ENCODE measurements around the gene GRIN3B.
A peak's percentile ranks its signal among the peaks of the same experiment; 100 is the strongest.
"Not testable (repeated sequence)": the region's sequence is repeated elsewhere in the genome, so short reads cannot be mapped to it uniquely, and the experiment has no call there.

Gene GRIN3B

DNA sequence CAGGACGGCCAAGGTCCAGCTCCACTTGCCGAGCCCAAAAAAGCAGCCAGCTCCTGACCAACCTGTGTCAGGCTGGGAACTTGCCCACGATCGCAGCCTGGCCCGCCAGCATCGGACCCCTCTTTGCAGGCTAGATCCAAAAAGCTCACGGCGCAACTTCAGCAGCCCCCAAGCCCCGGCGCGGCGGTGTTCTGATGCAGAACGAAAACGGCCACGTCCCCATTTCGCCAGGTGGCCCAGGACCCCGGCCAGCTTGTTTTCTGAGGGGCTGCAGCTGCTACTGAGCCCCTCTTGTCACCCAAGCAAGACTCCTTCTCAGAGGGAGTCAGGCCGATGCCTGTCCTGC lies 19.4 kb downstream of the GRIN3B start:
- DNase-seq (ENCODE audit: low read depth in 2 of 2): no peak

DNA sequence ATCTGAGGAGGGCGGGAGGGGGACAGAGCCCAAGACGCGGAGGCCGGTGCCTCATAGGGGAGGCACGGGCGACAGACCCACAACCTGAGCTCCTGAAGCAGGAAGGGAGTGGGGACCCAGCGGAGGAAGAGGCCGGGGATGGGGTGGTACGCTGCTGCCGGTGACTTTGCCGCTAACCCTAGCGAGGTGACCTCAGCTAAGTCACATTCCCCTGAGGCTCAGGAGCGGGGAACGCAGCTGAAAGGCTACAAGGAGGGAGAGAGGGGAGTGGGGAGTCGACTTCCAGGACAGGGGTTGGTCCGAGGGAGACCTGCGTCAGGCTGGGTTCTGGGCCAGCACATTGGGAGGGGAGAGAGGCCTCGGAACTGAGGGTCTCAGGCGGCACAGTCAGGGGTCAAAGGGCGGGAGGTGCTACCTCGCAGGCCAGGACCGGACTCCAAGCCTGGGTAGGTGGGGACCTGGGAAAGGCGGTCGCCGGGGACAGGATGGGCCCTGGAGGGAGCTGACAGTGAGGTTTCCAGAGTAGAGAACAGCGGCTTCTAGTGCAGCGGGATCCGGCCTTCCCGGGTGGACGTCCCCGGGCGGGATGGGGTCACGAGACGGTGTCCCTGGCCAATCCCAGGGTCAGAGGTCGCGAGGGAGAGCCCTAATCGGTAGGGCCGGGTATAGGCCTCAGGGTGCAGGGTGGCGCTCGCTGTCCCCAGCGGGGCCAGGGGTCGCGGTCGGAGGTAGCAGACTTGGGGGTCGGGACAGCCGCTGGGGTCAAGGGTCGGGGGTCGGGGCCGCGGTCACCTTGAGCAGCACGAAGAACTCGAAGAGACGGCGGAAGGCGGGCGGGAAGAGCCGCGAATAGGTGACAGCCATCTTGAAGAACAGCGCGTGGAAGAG lies 20.0 kb downstream of the GRIN3B start:
- no peak for DNase-seq (ENCODE audit: low read depth in 2 of 2)

DNA sequence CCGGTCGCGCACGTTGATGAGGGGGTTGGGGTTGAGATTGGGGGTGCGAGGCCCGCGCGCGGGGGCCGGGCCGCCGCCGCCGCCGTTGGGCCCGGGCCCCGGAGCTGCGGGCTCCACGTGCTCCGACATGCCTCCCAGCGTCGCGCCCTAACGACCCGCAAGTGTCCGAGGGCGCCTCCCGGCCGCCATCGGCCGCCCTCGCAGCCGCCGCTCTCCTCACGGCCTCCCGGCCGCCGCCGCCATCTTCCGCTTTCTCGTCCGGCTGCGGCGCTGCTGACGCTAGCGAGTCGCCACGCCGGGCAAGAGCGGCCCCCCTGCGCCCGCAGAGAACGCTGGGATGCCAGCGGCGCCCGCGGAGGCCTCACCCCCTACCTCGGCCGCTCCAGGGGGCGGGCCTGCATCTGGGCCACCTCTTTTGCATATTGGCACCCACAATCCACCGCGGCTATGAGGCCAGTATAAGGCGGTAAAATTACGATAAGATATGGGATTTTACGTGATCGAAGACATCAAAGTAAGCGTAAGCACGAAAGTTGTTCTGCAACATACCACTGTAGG lies 20.7 kb downstream of the GRIN3B start, which contains the start of gene TMEM259:
TMEM259 (minus strand) TSS at position 256 of the 558 bp plus-strand sequence; CDS start at position 129, 127 bp downstream.
- DNase-seq (ENCODE audit: low read depth in 2 of 2): peak; percentile 94 to 96

DNA sequence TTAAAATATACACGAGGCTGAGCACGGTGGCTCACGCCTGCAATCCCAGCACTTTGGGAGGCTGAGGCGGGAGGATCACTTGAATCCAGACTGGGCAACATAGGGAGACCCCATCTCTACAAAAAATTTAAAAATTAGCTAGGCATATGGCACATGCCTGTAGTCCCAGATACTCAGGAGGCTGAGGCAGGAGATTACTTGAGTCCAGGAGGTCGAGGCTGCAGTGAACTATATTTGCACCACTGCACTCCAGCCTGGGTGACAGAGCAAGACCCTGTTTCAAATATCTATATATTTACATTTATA lies 23.6 kb downstream of the GRIN3B start:
- not testable (repeated sequence) for DNase-seq (ENCODE audit: low read depth in 2 of 2)

DNA sequence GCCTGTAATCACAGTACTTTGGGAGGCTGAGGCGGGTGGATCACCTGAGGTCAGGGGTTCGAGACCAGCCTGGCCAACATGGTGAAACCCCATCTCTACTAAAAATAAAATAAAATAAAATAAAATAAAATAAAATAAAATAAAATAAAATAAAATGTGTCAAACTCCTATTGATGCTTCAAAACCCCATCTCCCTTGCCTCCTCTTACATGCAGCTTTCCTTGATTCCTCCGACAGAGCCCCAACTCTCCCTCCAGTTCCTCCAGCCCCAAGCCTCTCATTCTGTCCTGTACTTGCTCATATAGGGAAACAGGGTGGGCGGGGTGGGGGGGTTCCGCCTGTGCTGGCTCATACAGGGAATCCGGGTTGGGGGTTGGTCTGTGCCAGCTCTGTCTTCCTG lies 24.9 kb downstream of the GRIN3B start:
- not testable (repeated sequence) for DNase-seq (ENCODE audit: low read depth in 2 of 2)

DNA sequence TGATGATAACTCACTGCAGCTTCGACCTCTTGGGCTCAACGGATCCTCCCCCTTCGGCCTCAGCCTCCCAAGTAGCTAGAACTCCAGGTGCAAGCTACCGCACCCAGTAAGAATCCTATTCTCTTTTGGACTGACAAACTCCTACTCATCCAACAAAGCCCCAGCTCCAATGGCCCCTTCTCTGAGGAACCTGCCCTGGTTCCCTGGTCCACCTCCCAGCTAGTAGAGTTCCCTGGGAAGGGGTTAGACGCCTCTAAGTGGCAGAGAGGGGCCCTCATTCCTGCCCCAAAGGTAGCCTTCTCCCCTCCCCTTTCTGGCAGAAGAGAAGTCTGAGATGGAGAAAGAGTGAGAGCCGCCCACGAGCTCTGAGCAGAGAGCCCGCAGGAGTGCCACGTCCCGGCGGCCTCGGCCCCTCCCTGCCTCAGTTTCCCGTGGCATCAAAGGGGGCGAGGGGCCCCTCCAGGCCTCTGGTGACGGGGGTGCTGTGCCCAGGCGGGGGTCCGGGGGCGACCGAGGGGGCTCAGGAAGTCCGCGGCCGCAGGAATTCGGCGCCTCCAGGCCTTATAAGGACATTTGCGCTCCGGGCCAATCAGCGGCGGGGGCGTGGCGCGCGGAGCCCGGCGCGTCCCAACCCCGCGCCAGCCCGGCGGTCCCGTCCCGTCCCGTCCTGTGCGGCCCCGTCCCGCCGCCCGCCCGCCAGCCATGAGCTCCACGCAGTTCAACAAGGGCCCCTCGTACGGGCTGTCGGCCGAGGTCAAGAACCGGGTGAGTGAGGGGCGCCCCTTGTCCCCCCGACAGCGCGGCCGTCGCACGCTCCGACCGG lies 26.0 kb downstream of the GRIN3B start, which contains the start of gene CNN2:
CNN2 (plus strand) TSS at position 649 of the 823 bp plus-strand sequence; CDS start at position 703, 54 bp downstream.
- peak; percentile 46 to 64 for DNase-seq (ENCODE audit: low read depth in 2 of 2)

DNA sequence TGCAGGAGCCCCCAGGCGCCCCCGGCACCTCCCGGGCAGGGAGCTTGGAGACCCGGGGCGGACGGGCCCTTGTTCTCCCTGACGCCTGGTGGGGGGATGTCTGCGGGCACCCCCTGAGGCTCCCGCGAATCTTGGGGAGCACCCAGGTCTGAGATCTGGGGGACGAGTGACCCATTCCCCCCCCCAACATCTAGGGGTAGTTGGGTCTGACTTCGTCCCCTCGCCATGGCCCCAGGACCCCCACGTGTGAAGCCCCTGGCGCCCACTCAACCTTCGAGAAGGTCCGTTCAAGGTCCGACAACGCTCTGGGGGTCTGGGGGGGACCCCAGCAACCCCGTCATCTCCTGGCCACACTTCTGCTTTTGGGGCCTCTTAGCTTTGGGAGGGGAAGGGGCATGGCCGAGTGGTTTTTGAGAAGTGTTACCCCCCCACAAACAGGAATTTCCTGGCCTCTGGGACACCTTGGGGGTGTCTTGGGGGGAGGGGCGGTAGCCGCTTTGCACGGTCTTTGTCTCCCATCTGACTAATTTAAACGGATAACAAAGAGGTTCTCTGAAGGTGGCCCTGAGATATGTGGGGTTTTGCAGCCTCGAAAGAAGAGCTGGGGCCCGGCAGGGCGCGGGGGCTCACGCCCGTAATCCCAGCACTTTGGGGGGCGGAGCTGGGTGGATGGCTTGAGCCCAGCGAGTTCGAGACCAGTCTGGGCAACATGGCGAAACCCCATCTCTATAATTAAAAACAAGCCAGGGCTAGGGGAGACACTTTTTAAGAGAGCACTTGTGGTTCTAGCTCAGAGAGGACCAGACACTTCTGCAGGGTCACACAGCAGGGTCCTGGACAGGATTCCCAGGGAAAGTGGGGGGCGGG lies 26.8 kb downstream of the GRIN3B start:
- DNase-seq (ENCODE audit: low read depth in 2 of 2): no peak

DNA sequence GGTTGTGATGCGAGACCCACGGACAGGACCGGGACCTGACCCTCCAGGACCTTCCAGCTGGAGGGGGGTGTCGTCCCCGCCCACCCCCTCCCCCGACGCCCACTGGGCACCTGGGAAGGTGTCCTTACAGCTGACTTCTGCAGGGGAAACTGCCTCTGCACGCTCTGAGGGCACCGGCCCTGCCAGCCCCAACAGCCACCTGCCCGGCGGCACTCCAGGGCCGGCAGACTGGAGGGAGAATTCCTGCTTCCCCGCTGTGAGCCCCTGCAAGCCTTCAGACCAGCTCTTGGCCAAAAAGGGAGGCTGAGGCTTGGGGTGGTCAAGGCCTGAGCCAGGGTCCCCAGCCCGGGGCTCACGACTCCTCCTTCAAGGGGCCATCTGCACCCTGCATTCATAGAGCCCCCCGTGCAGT lies 27.4 kb downstream of the GRIN3B start:
- no peak for DNase-seq (ENCODE audit: low read depth in 2 of 2)

DNA sequence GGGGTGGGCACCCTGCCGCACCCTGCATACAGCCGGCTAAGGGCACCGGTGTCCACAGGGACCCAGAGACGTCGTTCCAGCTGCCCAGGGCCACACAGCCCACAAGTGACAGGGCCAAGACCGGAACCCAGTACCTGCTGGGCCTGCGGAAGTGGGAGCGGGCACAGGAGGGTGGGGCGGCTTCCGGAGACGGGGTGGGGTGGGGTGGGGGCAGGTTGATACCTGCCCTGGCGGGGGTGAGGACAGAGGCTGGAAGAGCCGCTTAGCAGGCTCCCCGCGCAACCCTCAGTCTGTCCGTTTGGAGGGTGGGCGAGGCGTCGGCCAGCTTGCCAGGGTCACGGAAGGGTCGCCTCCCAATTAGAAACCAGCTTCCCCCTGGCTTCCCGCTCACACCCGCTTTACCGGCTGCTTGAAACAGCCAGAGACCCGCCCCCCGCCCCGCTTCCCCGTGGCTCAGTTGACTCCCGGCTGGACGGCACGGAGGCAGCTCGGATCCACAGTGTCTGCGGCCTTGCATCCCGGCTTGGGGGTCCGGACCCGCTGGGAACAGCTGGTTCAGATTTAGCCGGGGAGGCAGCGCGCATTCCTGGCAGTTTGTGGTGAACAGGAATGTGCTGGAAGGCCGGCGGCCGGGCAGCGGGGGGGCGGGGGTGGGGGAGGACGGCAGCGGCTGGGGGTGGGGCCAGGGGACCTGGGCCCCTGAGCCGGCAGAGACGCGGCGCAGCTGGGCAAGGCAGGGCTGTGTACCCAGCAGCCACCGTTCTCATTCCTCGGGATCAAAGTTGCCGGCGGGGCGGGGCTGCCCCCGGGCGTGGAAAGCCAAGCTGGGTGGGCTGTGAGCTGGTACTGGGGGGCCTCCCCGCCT lies 28.1 kb downstream of the GRIN3B start:
- no peak for DNase-seq (ENCODE audit: low read depth in 2 of 2)

DNA sequence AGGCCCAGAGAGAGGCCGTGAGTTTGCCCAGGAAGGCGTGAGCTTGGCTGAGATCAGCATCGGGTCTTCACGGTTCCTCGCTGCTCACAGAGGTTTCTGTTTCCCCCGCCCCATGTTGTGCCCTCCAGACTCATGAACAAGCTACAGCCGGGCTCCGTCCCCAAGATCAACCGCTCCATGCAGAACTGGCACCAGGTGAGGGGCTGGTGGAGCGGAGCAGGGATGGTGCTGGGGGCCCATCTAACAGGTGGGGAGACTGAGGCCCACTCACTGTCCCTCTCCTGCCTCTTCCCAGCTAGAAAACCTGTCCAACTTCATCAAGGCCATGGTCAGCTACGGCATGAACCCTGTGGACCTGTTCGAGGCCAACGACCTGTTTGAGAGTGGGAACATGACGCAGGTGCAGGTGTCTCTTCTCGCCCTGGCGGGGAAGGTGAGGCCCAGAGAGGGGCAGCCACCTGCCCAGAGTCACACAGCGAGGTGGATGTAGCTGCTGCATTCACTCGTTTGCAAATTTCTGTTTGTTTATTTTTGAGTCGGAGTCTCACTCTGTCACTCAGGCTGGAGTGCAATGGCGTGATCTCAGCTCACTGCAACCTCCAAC lies 32.1 kb downstream of the GRIN3B start:
- DNase-seq (ENCODE audit: low read depth in 2 of 2): no peak

DNA sequence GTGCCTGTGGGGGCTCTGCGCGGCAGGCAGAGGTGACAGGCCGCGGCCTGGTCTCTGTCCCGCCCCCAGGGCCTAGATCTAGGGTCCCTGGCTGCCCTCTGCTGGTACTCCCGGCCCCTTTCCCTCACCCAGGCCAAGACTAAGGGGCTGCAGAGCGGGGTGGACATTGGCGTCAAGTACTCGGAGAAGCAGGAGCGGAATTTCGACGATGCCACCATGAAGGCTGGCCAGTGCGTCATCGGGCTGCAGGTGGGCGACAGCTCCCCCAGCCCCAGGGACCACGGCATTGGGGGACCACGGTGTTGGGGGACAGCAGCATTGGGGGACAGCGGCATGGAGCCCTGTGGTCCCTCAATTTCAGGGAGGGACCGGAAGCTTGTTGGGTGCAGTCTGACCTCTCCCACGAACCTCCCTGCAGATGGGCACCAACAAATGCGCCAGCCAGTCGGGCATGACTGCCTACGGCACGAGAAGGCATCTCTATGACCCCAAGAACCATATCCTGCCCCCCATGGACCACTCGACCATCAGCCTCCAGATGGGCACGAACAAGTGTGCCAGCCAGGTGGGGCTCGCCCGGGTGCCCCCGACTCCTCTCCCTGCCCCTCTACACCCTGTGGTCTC lies 35.9 kb downstream of the GRIN3B start:
- DNase-seq (ENCODE audit: low read depth in 2 of 2): no peak

DNA sequence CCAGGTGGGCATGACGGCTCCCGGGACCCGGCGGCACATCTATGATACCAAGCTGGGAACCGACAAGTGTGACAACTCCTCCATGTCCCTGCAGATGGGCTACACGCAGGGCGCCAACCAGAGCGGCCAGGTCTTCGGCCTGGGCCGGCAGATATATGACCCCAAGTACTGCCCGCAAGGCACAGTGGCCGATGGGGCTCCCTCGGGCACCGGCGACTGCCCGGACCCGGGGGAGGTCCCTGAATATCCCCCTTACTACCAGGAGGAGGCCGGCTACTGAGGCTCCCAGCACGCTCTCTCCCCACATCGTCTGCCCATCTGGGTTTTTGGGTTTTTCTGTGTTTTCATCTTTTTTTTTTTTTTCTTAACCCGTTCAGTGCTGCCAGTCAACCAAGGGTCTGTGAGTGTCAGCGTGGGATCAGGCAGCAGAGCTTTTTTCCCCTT lies 37.4 kb downstream of the GRIN3B start:
- DNase-seq (ENCODE audit: low read depth in 2 of 2): no peak

DNA sequence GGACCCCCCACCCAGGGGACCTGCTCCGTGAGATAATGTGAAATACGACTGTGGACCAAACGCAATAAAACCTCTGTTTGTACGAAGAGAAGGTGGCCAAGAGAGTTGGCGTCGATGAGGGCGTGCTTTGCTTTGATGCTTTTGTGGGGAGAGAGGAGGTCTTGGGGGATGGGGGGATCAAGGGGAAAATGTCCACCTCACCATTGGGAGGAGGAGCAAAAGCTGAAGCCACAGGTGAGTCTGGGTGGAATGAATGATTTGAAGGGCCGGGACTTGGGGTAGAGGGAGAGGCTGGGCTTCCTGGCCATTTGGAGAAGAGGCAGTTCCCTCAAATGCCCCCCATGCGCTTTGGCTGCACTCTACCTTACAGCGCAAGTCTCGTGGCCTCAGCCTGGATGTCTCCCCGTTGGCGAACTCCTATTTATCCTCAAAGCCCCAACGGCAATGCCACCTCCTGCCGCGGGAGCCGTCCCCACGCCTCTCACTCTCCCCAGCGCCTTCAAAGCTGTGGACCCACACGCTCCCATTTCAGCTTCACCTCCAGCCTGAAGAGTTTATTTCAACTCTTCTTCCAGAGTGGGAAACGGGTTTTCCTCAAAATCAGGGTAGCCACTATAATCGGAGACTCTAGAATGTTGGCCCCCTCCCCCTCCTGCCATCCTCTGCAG lies 38.9 kb downstream of the GRIN3B start:
- no peak for DNase-seq (ENCODE audit: low read depth in 2 of 2)

DNA sequence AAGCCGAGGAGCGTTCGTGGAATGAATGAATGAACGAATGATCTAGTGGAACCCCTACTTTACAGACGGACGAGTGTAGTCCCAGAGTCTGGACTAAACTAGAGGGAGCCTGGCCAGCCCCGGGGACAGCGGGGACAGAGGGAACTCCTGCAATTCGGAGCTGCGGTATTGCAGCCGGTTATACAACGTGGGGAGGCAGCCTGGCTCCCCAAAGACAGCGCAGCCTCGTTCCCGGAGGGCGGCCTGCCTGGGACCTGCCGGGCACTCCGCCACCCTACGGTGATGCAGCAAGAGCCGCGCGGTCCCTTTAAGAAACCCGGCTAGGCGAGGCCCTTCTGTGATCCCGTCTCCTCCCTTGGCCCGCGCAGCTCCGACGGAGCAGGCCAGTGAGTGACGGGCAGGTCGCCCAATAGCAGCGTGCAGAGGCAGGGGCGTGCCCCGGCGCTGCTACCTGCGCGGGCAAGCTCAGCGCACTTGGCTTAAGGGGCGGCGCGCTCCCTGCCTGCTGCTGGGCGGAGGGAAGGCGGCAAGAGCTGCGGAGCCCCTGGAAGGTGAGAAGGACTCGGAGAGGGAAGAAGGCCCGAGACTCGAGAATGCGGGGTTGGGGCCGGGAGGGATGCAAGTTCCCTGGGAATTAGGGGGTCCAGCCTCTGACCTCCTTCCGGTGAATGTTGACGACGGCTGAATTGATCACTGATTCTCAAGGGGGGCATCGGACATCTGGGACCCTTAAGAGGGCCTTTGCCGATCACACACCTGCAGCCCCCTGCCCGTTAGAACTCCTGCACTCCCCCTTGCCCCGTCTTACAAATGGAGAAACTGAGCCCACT lies 39.6 kb downstream of the GRIN3B start, which contains the start of gene ABCA7:
ABCA7 (plus strand) TSS at position 462 of the 830 bp plus-strand sequence. CDS start 1,255 bp downstream, outside the sequence.
- DNase-seq (ENCODE audit: low read depth in 2 of 2): peak; percentile 100

DNA sequence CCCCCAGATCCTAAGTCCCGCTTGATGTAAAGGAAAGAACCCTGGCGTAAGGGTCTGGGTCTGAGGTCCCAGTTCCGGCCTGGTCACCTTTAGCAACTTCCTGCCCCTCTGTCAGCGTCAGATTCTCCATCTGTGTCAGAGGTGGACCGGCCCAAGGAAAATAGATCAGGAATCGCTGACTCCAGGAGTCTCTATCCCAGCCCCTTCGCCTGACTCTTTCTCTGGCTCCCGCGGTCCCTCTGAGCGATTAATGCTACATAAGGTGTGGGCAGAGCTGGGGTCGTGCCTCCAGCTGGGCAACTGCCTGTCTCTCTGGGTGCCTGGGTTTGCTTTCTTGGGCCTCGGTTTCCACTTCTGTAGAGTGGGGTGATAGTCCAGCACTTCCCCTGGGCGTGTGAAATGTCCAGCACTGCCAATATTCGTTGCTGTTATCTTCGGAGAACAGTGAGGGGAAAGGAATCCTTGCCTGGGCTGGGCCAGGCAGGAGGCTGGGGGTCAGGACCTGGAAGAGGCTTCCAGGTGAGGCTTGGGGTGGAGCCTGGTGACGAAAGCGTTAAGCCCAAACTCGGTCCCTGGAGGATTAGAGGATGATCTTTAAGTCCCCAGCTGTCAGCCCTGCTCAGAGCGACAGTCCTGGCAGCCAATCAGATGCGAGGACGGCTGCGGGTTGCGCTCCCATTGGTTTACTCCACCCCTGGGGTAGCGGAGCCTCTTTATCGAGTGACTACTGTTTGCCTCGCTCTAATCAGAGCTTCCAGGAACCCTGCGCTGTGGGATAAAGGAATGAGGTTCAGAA lies 40.5 kb downstream of the GRIN3B start:
- DNase-seq (ENCODE audit: low read depth in 2 of 2): peak; percentile 84 to 89

DNA sequence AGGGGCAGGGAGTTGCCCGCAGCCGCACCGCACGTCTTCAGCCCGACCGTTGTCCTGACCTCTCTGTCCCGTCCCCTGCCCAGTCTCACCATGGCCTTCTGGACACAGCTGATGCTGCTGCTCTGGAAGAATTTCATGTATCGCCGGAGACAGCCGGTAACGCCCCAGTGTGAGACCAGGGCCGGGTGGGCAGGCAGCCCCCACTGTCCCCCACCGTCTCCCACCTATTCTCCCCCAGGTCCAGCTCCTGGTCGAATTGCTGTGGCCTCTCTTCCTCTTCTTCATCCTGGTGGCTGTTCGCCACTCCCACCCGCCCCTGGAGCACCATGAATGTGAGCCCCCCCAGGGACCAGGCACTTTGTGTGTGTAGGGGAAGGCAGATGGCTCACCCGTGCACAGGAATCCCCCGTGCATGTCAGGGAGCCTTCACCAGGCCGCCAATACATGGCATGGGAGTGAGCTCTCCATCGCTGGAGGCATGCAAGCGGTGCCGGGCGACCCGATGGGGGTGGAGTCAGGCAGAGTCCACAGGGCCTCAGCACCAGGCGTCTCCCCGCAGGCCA lies 41.1 kb downstream of the GRIN3B start:
- DNase-seq (ENCODE audit: low read depth in 2 of 2): no peak
